Islet precursor cell (in vitro differentiated cells): ENCODE data around the gene NPEPL1.
"Not testable (repeated sequence)": the region's sequence is repeated elsewhere in the genome, so short reads cannot be mapped to it uniquely, and the experiment has no call there.

Source experiments
- DNase-seq: peaks from one replicate; pipeline ENCODE4 v3.0.0-alpha.2; 2018

The NPEPL1 gene

DNA sequence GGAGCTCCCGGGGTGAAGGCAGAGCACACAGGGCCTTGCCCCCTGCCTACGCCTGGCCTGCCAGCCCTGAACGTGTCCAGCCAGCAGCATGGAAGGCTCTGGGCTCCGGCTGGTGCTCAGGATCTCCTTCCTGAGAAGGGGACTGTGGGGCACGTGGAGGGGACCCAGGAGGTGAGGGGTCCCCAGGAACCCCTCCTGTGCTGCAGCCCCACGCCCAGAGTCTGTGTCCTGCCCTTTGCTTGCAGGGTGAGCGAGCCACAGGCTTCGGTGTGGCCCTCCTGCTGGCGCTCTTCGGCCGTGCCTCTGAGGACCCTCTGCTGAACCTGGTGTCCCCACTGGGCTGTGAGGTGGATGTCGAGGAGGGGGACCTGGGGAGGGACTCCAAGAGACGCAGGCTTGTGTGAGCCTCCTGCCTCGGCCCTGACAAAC lies 22.3 kb downstream of the NPEPL1 start:
- DNase-seq = peak; percentile 37

DNA sequence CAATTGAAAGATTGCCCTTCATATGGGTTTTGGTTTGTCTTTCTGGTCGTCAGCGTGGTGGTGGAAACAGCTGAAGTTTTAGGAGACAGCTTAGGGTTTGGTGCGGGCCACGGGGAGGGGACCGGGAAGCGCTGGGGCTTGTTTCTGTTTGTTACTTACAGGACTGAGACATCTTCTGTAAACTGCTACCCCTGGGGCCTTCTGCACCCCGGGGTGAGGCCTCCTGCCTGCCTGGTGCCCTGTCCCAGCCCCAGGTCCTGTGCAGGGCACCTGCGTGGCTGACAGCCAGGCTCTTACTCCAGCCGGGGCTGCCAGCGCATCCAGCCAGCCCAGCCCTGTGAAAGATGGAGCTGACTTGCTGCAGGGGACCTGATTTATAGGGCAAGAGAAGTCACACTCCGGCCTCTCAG lies 22.8 kb downstream of the NPEPL1 start:
- DNase-seq = peak; percentile 56

- peak; percentile 43 for DNase-seq
Measured at GRCh38 chr20:58715801-58716475, 23.3 kb downstream of the NPEPL1 start.

DNA sequence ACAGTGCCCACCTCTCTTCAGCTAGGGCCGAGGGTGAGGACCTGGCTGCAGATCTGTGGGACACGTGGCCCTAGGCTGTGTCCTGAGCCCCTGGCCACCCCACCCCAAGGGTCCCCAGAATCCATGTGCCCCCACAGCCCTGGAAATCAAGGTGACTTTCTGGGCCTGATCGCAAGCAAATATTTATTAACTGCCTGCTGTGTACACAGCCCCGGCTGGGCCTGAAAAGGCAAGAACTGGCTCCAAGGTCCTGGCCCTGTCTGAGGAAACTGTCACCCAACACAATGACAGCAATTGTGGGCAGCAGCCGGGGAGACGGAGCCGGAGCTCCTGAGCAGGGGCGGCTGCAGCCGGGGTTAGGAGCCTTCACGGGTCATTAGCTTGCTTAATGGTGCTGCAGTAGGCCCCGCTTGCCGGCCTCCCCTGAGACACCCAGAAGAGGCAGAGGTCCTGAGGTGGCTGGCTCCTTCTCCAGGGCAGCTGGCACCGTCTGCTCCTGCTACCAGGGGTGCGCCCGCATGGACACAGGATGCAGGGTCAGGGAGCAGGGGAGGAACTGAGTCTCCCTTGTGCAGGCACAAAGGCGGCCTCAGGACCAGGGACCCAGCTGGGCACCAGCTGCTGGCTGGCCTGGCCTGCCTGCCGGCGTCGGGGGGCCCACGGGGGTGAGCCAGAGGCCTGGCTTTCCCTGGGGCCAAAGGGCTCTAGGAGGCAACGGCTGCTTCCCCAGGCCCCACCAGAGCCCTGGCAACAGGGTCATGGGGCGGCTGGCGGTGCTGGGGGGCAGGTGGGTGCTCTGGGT lies 24.1 kb downstream of the NPEPL1 start:
- peak; percentile 55 for DNase-seq

- peak; percentile 43 for DNase-seq
Measured at GRCh38 chr20:58717278-58718091, 24.9 kb downstream of the NPEPL1 start.

GRCh38 chr20:58718121-58718563 lies 25.5 kb downstream of the NPEPL1 start:
- no peak for DNase-seq

DNA sequence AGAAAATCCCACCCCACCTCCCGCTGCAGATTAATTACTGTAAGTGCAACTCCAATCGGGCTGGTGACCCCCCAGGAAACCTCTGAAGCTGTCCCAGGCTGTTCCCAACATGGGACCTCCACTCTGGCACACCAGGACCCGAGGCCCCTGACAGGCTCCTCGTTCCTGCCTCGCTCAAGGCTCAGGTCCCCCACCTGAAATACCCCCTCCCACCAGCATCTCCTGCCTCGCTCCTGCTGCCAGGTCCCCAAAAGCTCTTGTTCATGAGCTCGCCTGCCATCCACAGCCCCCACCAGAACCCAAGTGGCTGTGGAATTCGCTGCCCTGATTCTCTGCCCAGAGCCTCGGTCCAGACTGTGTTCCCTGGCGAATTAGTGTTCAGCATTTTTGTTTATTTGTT lies 26.1 kb downstream of the NPEPL1 start:
- peak; percentile 21 for DNase-seq

GRCh38 chr20:58719258-58719657 lies 26.7 kb downstream of the NPEPL1 start:
- peak; percentile 37 for DNase-seq

GRCh38 chr20:58719971-58720371 lies 27.4 kb downstream of the NPEPL1 start:
- DNase-seq = no peak

DNA sequence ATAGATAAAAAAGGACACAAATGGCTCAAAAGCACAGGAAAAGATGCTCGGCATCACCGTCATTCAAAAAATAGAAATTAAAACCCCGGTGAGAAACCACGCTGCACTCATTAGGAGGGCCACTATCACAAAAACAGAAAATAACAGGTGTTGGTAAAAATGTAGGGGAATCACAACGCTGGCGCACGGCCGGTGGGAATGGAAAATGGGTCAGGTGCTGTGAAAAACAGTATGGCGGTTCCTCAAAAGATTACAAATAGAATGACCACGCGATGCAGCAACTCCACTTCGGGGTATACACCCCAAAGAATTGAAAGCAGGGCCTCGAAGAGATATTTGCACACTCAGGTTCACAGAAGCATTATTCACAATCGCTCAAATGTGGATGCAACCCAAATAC lies 28.3 kb downstream of the NPEPL1 start:
- DNase-seq = peak; percentile 43

GRCh38 chr20:58721951-58722778 lies 29.6 kb downstream of the NPEPL1 start:
- peak; percentile 37 for DNase-seq

GRCh38 chr20:58722877-58723627 lies 30.5 kb downstream of the NPEPL1 start:
- peak; percentile 35 for DNase-seq

DNA sequence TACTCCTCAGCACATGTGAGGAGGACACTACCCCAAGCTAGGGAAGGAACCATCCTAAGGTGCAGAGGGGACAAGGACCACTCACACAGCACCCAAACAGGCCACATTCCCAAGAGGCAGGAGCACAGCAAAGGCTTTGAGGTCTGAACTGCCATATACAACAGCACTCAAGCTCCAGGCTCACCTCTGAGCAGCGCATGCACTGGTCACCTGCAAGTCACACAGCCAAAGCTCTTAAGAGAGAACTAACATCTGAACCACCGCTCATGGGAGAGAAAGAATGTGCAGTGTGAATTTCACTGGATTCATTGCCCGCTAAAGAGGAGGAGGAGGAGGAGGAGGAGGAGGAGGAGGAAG lies 31.0 kb downstream of the NPEPL1 start:
- DNase-seq = peak; percentile 36

GRCh38 chr20:58726156-58726555 lies 33.6 kb downstream of the NPEPL1 start:
- not testable (repeated sequence) for DNase-seq

DNA sequence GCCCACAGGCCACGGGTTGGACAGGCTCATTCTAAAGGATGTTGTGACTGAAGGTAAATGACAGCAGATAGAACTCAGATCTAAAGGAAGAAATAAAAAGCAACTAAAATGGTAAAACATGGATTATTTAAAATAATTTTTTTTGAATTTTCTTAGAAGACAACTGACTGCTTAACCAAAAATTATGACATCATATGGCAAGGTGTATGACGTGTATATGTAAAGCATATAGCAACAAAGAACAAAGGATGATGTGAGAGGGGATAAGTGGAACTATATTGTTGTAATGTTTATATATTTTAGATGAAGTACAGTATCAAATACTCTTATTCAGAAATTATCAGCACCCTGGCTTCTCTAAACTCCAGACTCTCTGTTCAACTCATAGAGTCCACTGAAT lies 38.6 kb downstream of the NPEPL1 start:
- no peak for DNase-seq

- DNase-seq = no peak
Measured at GRCh38 chr20:58737198-58737597, 44.6 kb downstream of the NPEPL1 start.

DNA sequence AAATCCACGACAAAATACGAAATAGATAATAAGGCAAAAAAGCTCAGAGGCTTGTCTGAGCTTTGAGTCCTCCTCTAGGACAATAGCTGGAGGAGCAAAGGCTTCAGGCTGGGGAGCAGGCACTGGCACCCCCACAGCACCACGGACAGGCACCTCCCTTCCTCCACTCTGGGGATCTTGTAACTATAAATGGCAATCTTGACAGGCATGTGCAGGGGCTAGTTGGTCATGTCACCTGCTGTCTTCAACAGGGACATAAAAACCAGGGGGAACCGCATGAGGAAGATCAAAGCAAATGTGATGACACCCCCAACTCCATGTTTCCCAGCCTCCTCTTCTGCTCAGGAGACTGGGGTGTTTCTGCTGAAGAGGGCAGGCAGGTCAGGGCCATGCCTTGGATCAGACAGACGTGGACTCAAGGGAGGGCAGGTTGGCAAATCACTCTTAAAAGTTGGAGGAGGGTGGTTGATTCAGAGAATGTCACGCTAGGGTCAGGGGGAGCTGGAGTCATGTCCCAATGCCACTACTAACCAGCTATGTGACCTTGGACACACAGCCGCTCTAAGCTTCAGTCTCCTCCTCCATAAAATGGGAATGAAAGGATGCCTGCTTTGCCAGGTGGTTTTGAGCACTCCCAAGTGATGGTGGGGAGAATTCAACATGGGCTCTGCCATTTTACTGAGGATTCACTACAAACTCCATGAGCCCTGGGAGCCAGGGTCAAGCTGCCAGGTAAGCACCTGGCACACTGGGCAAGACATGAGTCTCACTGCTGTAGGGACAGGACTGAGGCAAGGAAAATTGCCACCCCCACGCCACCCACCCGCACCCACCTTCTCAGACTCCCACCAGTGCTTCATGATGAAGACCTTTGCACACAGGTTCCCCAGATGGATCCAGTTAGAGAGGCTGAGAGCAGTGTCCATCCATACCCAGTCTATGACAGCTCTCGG lies 48.0 kb downstream of the NPEPL1 start:
- no peak for DNase-seq

DNA sequence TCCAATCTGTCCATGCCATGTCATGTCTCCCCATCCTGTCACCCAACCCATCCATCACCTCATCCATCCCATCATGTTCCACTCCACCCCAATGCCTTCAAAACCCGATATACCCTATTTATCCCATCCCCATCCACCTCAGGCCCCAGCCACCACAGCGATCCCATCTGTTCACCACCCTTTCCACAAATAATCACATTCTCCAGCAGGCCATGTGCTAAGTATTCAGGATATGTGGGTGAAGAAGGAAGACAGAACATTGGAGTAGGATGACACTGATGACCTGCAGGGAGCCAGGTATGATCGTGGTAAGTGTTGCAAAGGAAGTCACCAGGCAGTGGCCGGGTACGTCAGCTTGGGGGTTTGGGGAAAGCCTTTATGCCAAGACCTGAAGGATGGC lies 48.8 kb downstream of the NPEPL1 start:
- no peak for DNase-seq

- DNase-seq = no peak
Measured at GRCh38 chr20:58742668-58743566, 50.3 kb downstream of the NPEPL1 start.
